GM23338 (cell line): Measurements from ENCODE around the gene COL4A2. TPM values are rescaled to one million over a fixed set of nuclear protein-coding genes. Genes with fewer than 3 reads are reported as not detected.

Experiments
- ATAC-seq: fragments of 200-7000 bp; cut with Tn5 transposase; 3 replicates; pipeline ENCODE4 v1.9.1; 2020
- DNase-seq: peaks from one replicate; pipeline ENCODE4 v3.0.0-alpha.2; 2015; ENCODE audit warnings: low spot score
- H2AFZ ChIP-seq: fragments of 200-600 bp; sonication (generic); 2 replicates; pipeline ENCODE4 v1.8.0; 2016; ENCODE audit warnings: antibody characterized with exemption, mild to moderate bottlenecking, moderate library complexity
- H3F3A ChIP-seq: fragments of 200-600 bp; sonication (generic); replicated peaks from 2 replicates; pipeline ENCODE4 v1.8.0; 2017; ENCODE audit warnings: antibody characterized with exemption, mixed run types, low read depth
- H3K27ac ChIP-seq: fragments of 200-600 bp; sonication (generic); 2 replicates; pipeline ENCODE4 v1.6.1; 2016; ENCODE audit warnings: low read depth
- H3K27me3 ChIP-seq: fragments of 200-600 bp; sonication (generic); 2 replicates; pipeline ENCODE4 v1.8.0; 2016; ENCODE audit warnings: mild to moderate bottlenecking, mixed run types, moderate library complexity; ENCODE audit not compliant: insufficient read depth
- H3K36me3 ChIP-seq: fragments of 200-600 bp; sonication (generic); 2 replicates; pipeline ENCODE4 v1.8.0; 2016; ENCODE audit warnings: mild to moderate bottlenecking; ENCODE audit not compliant: insufficient read depth
- H3K4me1 ChIP-seq: fragments of 200-600 bp; sonication (generic); 2 replicates; pipeline ENCODE4 v1.8.0; 2016; ENCODE audit warnings: mild to moderate bottlenecking, moderate library complexity; ENCODE audit not compliant: insufficient read depth
- H3K4me2 ChIP-seq: fragments of 200-600 bp; sonication (generic); 2 replicates; pipeline ENCODE4 v1.7.1; 2017; ENCODE audit warnings: mixed run types
- H3K4me3 ChIP-seq: fragments of 200-600 bp; sonication (generic); 2 replicates; pipeline ENCODE4 v1.6.1; 2016; ENCODE audit warnings: mixed run types
- H3K79me2 ChIP-seq: fragments of 200-600 bp; sonication (generic); replicated peaks from 2 replicates; pipeline ENCODE4 v1.8.0; 2017; ENCODE audit warnings: mild to moderate bottlenecking; ENCODE audit not compliant: insufficient read depth
- H3K9me2 ChIP-seq: fragments of 200-600 bp; sonication (generic); 2 replicates; pipeline ENCODE4 v1.8.0; 2017; ENCODE audit not compliant: insufficient read depth
- H4K20me1 ChIP-seq: fragments of 200-600 bp; sonication (generic); replicated peaks from 2 replicates; pipeline ENCODE4 v1.8.0; 2017; ENCODE audit warnings: mild to moderate bottlenecking; ENCODE audit not compliant: insufficient read depth
- H3K27ac Mint-ChIP-seq: 2 replicates; pipeline ENCODE4 v1.8.0; 2020; ENCODE audit warnings: inconsistent platforms, mild to moderate bottlenecking, moderate library complexity, mixed read lengths
- H3K27me3 Mint-ChIP-seq: 3 replicates; pipeline ENCODE4 v1.8.0; 2022; ENCODE audit warnings: low read depth, mild to moderate bottlenecking, moderate library complexity, mixed read lengths, inconsistent platforms; ENCODE audit not compliant: insufficient read depth, poor library complexity
- H3K36me3 Mint-ChIP-seq: 3 replicates; pipeline ENCODE4 v1.8.0; 2021; ENCODE audit warnings: low read depth, mild to moderate bottlenecking, inconsistent platforms, moderate library complexity, mixed read lengths
- H3K4me1 Mint-ChIP-seq: 3 replicates; pipeline ENCODE4 v1.8.0; 2020; ENCODE audit warnings: mild to moderate bottlenecking, inconsistent platforms, mixed read lengths
- H3K4me3 Mint-ChIP-seq: 3 replicates; pipeline ENCODE4 v1.8.0; 2021; ENCODE audit warnings: moderate library complexity, mild to moderate bottlenecking, inconsistent platforms, mixed read lengths
- H3K9me3 Mint-ChIP-seq: 3 replicates; pipeline ENCODE4 v1.8.0; 2020; ENCODE audit warnings: moderate library complexity, mild to moderate bottlenecking, inconsistent platforms, mixed read lengths
- CREB1 ChIP-seq: fragments of 250-450 bp; sonication (Bioruptor Pico); IDR thresholded peaks from 2 replicates; pipeline ENCODE4 v1.5.0; 2020; ENCODE audit warnings: low read depth, mild to moderate bottlenecking, moderate library complexity
- EZH2 ChIP-seq: fragments of 200-600 bp; sonication (generic); IDR thresholded peaks from one replicate; pipeline ENCODE4 v1.8.0; 2017; ENCODE audit warnings: antibody characterized with exemption, mild to moderate bottlenecking, low read depth; ENCODE audit not compliant: unreplicated experiment
- EZH2phosphoT487 ChIP-seq: fragments of 200-600 bp; sonication (generic); IDR thresholded peaks from one replicate; pipeline ENCODE4 v1.8.1; 2018; ENCODE audit warnings: antibody characterized with exemption; ENCODE audit not compliant: unreplicated experiment
- JUNB ChIP-seq: IDR thresholded peaks from one replicate; pipeline ENCODE4 v1.6.1; 2016; ENCODE audit warnings: antibody characterized with exemption; ENCODE audit not compliant: unreplicated experiment
- NANOG ChIP-seq: IDR thresholded peaks from 2 replicates; pipeline ENCODE4 v1.6.1; 2016; ENCODE audit warnings: antibody characterized with exemption, borderline replicate concordance
- POLR2AphosphoS5 ChIP-seq: IDR thresholded peaks from 2 replicates; pipeline ENCODE4 v1.6.1; 2016; ENCODE audit warnings: antibody characterized with exemption, low read depth
- REST ChIP-seq: IDR thresholded peaks from one replicate; pipeline ENCODE4 v1.6.1; 2018; ENCODE audit warnings: antibody characterized with exemption; ENCODE audit not compliant: unreplicated experiment
- STAT1 ChIP-seq: IDR thresholded peaks from one replicate; pipeline ENCODE4 v1.6.1; 2016; ENCODE audit warnings: antibody characterized with exemption; ENCODE audit not compliant: unreplicated experiment
- ZNF114 ChIP-seq: fragments of 250-450 bp; sonication (Bioruptor Pico); IDR thresholded peaks from 2 replicates; pipeline ENCODE4 v1.5.0; 2020; ENCODE audit warnings: mild to moderate bottlenecking, moderate library complexity
- polyA plus RNA-seq: library from polyadenylated mRNA; unstranded; fragments of >200 nt; fragmentation: Nextera tagmentation; extraction: Ambion mirVana; gene quantifications from 2 replicates; pipeline ENCODE4 v1.2.1, GENCODE V29; 2016
- total RNA-seq: library from RNA; depleted of rRNA; stranded (reverse); fragments of >200 nt; shearing (Covaris generic); gene quantifications from 2 replicates; pipeline ENCODE4 v1.2.3, GENCODE V29; 2014
- TF ChIP-seq, protein P1 (sequence below): IDR thresholded peaks from 2 replicates; pipeline ENCODE4 v1.6.1; 2016; ENCODE audit warnings: antibody characterized with exemption
- TF ChIP-seq, protein P2 (sequence below): fragments of 250-450 bp; sonication (Bioruptor Pico); IDR thresholded peaks from 2 replicates; pipeline ENCODE4 v1.5.0; 2020; ENCODE audit warnings: mild to moderate bottlenecking, moderate library complexity

Gene COL4A2
- total and polyA plus RNA-seq, 2 experiments from 2014 or later = 37.4 to 131 TPM

GRCh38 chr13:110302997-110303396, 4.1 kb upstream of the COL4A2 start (continued):
- TF ChIP-seq JUNB (no peak), ZNF114 (CRISPR knock-in tag) (no peak), NANOG (no peak), POLR2AphosphoS5 (no peak), REST (no peak)
- TF ChIP-seq, protein P1, sequence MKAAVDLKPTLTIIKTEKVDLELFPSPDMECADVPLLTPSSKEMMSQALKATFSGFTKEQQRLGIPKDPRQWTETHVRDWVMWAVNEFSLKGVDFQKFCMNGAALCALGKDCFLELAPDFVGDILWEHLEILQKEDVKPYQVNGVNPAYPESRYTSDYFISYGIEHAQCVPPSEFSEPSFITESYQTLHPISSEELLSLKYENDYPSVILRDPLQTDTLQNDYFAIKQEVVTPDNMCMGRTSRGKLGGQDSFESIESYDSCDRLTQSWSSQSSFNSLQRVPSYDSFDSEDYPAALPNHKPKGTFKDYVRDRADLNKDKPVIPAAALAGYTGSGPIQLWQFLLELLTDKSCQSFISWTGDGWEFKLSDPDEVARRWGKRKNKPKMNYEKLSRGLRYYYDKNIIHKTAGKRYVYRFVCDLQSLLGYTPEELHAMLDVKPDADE = no peak

DNA sequence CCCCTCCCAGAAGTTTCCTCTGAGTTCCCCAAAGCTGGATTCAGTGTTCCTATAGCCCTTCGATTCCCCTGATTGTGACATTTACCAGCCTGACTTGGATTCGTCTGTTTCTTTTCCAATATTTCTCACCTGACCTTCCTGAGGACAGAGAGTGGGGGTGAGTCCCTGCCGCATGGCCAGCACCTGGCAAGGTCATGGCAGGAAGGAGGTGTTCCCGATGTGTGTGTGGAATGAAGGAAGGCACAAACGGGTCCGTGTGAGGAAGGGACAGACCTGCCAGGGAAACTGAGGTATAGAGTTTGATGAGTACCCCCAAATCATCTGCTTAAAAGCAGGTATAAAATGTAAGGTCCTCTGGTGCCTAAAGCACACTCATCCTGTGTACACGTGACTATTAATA, 3.4 kb upstream of the COL4A2 start:
- peaks cover 50% of the 10 kb centered on the region for H3K79me2 ChIP-seq
- H3K27me3 ChIP-seq = peaks cover 27% of the 10 kb centered on the region
- no peak overlapping the region for H3K4me3 ChIP-seq
- no peaks in the 10 kb centered on the region; the same call in 1 of the 2 replicates for H4K20me1 ChIP-seq
- H3K9me2 ChIP-seq = no peaks in the 10 kb centered on the region; the same call in 1 of the 2 replicates
- Mint-ChIP-seq H3K27ac (no peak overlapping the region), H3K36me3 (no peaks in the 10 kb centered on the region; the same call in 1 of the 3 replicates), H3K9me3 (peaks cover 3% of the 10 kb centered on the region; the same call in 1 of the 3 replicates), H3K4me3 (no peak overlapping the region), H3K4me1 (peaks cover 41% of the 10 kb centered on the region), H3K27me3 (peaks cover 20% of the 10 kb centered on the region)
- H3K36me3 ChIP-seq = no peaks in the 10 kb centered on the region
- 0 out of 2 replicates have a peak, but pooled peaks cover 5% of the 10 kb centered on the region for H3F3A ChIP-seq
- peaks cover 39% of the 10 kb centered on the region for H3K4me1 ChIP-seq
- no peak overlapping the region for H3K4me2 ChIP-seq
- ATAC-seq (no peak), DNase-seq (no peak)
- H2AFZ ChIP-seq = no peak overlapping the region
- no peak overlapping the region for H3K27ac ChIP-seq
- no peak for TF ChIP-seq EZH2phosphoT487
- TF ChIP-seq REST = no peak
- TF ChIP-seq ZNF114 (CRISPR knock-in tag) = no peak
- TF ChIP-seq, protein P2, sequence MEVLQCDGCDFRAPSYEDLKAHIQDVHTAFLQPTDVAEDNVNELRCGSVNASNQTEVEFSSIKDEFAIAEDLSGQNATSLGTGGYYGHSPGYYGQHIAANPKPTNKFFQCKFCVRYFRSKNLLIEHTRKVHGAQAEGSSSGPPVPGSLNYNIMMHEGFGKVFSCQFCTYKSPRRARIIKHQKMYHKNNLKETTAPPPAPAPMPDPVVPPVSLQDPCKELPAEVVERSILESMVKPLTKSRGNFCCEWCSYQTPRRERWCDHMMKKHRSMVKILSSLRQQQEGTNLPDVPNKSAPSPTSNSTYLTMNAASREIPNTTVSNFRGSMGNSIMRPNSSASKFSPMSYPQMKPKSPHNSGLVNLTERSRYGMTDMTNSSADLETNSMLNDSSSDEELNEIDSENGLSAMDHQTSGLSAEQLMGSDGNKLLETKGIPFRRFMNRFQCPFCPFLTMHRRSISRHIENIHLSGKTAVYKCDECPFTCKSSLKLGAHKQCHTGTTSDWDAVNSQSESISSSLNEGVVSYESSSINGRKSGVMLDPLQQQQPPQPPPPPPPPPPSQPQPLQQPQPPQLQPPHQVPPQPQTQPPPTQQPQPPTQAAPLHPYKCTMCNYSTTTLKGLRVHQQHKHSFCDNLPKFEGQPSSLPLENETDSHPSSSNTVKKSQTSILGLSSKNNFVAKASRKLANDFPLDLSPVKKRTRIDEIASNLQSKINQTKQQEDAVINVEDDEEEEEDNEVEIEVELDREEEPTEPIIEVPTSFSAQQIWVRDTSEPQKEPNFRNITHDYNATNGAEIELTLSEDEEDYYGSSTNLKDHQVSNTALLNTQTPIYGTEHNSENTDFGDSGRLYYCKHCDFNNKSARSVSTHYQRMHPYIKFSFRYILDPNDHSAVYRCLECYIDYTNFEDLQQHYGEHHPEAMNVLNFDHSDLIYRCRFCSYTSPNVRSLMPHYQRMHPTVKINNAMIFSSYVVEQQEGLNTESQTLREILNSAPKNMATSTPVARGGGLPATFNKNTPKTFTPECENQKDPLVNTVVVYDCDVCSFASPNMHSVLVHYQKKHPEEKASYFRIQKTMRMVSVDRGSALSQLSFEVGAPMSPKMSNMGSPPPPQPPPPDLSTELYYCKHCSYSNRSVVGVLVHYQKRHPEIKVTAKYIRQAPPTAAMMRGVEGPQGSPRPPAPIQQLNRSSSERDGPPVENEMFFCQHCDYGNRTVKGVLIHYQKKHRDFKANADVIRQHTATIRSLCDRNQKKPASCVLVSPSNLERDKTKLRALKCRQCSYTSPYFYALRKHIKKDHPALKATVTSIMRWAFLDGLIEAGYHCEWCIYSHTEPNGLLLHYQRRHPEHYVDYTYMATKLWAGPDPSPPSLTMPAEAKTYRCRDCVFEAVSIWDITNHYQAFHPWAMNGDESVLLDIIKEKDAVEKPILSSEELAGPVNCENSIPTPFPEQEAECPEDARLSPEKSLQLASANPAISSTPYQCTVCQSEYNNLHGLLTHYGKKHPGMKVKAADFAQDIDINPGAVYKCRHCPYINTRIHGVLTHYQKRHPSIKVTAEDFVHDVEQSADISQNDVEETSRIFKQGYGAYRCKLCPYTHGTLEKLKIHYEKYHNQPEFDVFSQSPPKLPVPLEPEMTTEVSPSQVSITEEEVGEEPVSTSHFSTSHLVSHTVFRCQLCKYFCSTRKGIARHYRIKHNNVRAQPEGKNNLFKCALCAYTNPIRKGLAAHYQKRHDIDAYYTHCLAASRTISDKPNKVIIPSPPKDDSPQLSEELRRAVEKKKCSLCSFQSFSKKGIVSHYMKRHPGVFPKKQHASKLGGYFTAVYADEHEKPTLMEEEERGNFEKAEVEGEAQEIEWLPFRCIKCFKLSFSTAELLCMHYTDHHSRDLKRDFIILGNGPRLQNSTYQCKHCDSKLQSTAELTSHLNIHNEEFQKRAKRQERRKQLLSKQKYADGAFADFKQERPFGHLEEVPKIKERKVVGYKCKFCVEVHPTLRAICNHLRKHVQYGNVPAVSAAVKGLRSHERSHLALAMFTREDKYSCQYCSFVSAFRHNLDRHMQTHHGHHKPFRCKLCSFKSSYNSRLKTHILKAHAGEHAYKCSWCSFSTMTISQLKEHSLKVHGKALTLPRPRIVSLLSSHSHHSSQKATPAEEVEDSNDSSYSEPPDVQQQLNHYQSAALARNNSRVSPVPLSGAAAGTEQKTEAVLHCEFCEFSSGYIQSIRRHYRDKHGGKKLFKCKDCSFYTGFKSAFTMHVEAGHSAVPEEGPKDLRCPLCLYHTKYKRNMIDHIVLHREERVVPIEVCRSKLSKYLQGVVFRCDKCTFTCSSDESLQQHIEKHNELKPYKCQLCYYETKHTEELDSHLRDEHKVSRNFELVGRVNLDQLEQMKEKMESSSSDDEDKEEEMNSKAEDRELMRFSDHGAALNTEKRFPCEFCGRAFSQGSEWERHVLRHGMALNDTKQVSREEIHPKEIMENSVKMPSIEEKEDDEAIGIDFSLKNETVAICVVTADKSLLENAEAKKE = no peak
- no peak for TF ChIP-seq STAT1
- TF ChIP-seq CREB1 = no peak
- TF ChIP-seq POLR2AphosphoS5 = no peak
- TF ChIP-seq EZH2 = no peak
- TF ChIP-seq NANOG = no peak
